Measurements from ENCODE around the gene GPR78.

GPR78 gene

GRCh38 chr4:8599091-8599460, 18.9 kb downstream of the GPR78 start:
- H3K4me3 ChIP-seq (ENCODE audit: low read depth, low read length): no peak overlapping the region
- TF ChIP-seq, protein P1, sequence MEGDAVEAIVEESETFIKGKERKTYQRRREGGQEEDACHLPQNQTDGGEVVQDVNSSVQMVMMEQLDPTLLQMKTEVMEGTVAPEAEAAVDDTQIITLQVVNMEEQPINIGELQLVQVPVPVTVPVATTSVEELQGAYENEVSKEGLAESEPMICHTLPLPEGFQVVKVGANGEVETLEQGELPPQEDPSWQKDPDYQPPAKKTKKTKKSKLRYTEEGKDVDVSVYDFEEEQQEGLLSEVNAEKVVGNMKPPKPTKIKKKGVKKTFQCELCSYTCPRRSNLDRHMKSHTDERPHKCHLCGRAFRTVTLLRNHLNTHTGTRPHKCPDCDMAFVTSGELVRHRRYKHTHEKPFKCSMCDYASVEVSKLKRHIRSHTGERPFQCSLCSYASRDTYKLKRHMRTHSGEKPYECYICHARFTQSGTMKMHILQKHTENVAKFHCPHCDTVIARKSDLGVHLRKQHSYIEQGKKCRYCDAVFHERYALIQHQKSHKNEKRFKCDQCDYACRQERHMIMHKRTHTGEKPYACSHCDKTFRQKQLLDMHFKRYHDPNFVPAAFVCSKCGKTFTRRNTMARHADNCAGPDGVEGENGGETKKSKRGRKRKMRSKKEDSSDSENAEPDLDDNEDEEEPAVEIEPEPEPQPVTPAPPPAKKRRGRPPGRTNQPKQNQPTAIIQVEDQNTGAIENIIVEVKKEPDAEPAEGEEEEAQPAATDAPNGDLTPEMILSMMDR (IDR thresholded peaks at IDR 0.05; ENCODE audit: low read depth, low read length, missing control alignments): no peak
- DNase-seq (ENCODE audit: low read depth): no peak

GRCh38 chr4:8599657-8600056, 19.5 kb downstream of the GPR78 start:
- DNase-seq (ENCODE audit: low read depth): no peak
- TF ChIP-seq, protein P1 (IDR thresholded peaks at IDR 0.05; ENCODE audit: low read depth, low read length, missing control alignments): no peak
- no peak overlapping the region for H3K4me3 ChIP-seq (ENCODE audit: low read depth, low read length)

GRCh38 chr4:8600266-8600665, 20.1 kb downstream of the GPR78 start:
- no peak overlapping the region for H3K4me3 ChIP-seq (ENCODE audit: low read depth, low read length)
- DNase-seq (ENCODE audit: low read depth): no peak
- TF ChIP-seq, protein P1 (IDR thresholded peaks at IDR 0.05; ENCODE audit: low read depth, low read length, missing control alignments): no peak

DNA sequence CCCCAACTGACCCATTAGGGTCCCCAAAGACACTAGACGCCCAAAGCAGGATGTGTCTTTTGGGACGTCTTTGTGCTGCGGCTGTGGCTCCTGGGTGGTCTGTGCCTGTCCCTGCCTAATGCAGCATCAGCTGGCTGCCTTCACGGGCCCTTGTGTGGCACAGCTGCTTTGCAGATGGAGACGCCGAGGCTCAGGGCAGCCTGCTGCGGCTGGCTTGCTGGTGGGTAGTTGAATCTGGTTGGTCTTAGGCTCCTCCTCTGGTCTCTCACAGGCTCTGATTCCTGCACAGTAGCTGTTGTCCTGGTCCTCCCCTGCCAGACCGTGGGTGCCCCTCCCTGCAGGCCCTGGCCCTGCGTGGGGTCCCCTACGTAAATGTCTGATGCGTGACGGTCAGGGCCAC, 20.5 kb downstream of the GPR78 start:
- TF ChIP-seq, protein P1 (IDR thresholded peaks at IDR 0.05; ENCODE audit: low read depth, low read length, missing control alignments): no peak
- no peak for DNase-seq (ENCODE audit: low read depth)
- no peak overlapping the region for H3K4me3 ChIP-seq (ENCODE audit: low read depth, low read length)

DNA sequence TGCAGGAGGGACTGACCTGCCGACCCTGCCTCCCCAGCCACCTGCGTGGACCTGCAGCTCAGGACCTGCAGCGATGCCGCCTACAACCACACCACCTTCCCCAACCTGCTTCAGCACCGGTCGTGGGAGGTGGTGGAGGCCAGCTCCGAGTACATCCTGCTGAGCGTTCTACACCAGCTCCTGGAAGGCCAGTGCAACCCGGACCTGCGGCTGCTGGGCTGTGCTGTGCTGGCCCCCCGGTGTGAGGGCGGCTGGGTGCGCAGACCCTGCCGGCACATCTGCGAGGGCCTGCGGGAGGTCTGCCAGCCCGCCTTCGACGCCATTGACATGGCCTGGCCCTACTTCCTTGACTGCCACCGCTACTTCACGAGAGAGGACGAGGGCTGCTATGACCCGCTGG, 20.9 kb downstream of the GPR78 start:
- no peak for DNase-seq (ENCODE audit: low read depth)
- TF ChIP-seq, protein P1 (IDR thresholded peaks at IDR 0.05; ENCODE audit: low read depth, low read length, missing control alignments): no peak

DNA sequence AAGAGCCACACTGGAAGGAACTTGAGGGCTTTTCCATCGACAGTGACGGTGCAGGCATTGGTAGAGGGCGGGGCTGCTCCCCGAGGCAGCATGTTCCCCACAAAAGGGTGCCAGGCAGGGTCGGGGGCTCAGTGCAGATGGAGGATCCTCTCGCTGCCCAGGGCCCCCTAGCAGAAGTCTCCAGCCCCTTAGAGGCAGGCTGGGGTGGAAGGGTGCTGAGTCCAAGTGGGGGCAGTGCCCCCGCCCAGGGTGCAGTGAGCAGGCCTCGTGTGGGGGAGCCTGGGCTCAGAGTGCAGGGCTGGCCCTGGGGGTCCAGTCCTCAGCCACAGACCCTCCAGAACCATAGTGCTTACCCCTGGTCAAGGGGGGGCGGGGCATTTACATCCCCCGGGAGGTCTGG, 21.4 kb downstream of the GPR78 start:
- DNase-seq (ENCODE audit: low read depth): no peak
- H3K4me3 ChIP-seq (ENCODE audit: low read depth, low read length): no peak overlapping the region
- TF ChIP-seq, protein P1 (IDR thresholded peaks at IDR 0.05; ENCODE audit: low read depth, low read length, missing control alignments): no peak

More for the DNA sequence above, 20.9 kb downstream of the GPR78 start:
- no peak overlapping the region for H3K4me3 ChIP-seq (ENCODE audit: low read depth, low read length)

DNA sequence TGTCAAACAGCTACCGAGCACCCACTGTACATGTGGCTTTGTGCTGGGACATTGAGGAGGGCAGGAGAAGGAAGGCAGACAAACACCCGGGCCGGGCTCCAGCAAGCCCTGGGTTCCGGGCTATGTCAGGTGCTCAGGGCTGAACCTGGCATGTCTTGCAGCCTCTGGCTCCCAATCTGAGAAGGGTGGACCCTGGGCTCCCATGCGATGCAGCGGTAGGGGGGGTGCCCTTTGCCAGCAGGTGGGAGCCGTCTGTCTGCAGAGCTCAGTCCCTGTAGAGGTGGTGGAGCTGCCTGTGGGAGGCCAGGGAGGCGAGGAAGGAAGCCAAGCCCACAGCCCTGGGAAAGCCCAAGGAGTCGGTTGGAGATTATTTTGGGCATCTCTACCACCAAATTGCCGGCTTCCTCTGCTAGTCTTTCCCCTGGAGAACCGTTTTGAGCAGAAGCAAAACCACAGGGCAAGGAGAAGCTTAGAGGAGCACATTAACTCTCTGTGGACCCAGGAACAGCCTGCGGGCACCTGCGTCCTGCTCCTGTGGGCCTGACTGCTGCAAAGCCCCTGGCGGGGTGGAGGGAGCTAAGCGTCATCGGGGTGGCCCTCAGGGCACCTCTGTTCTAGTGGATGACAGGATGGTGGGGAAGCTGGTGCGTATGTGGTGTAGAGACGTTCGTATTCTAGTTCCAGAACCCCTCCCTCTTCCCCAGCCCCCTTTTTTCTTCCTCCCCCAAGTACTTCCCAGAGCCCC, 22.7 kb downstream of the GPR78 start:
- DNase-seq (ENCODE audit: low read depth): no peak
- H3K4me3 ChIP-seq (ENCODE audit: low read depth, low read length): no peak overlapping the region
- TF ChIP-seq, protein P1 (IDR thresholded peaks at IDR 0.05; ENCODE audit: low read depth, low read length, missing control alignments): no peak

All from GM12864 (cell line).